CD4-positive, alpha-beta T cell treated with Interleukin-15 for 1 hour (primary cell): Measurements from ENCODE around the gene NDUFS1.
"Not testable (repeated sequence)": the region's sequence is repeated elsewhere in the genome, so short reads cannot be mapped to it uniquely, and the experiment has no call there.

Experiments used
- DNase-seq: peaks from one replicate; pipeline ENCODE4 v3.0.0-alpha.2; 2020

The NDUFS1 gene

GRCh38 chr2:206095536-206096332 lies 63.5 kb downstream of the NDUFS1 start:
- DNase-seq = no peak

DNA sequence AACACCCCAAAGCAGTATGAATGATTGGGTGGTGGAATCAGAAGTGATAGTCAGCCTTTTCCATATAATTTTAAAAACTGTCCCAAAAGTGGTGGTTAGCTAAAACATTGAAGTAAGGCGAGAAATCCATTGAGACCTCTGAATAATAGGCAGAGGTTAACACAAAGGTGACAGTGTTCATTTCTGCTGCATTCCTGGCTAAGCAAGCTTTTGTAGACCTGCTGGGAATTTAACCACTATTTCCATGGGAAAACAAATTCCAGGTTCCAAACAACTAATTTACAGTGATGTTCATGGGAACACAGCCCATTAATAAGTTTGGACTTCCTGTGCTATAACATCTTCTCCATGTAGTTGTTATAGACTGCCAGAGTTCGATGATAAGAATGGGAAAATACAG lies 66.9 kb downstream of the NDUFS1 start:
- no peak for DNase-seq

DNA sequence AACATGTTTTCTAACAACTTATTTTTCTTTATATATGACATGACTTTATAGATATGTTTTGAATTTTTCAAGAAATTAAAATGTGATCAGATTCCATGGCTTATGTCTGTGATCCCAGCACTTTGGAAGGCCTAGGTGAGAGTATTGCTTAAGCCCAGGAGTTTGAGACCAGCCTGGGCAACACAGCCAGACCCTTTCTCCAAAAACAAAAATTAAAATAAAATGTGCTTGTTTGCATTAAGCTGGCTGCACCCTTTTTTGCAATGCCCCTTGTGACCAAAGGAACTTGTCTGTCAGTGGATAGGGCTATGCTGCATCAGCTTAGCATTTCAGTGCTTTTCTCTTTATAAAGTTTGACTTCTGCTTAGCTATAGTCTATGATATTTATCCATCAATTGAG lies 71.0 kb downstream of the NDUFS1 start:
- no peak for DNase-seq

- no peak for DNase-seq
These were observed 72.4 kb downstream of the NDUFS1 start for GRCh38 chr2:206086716-206087350.

DNA sequence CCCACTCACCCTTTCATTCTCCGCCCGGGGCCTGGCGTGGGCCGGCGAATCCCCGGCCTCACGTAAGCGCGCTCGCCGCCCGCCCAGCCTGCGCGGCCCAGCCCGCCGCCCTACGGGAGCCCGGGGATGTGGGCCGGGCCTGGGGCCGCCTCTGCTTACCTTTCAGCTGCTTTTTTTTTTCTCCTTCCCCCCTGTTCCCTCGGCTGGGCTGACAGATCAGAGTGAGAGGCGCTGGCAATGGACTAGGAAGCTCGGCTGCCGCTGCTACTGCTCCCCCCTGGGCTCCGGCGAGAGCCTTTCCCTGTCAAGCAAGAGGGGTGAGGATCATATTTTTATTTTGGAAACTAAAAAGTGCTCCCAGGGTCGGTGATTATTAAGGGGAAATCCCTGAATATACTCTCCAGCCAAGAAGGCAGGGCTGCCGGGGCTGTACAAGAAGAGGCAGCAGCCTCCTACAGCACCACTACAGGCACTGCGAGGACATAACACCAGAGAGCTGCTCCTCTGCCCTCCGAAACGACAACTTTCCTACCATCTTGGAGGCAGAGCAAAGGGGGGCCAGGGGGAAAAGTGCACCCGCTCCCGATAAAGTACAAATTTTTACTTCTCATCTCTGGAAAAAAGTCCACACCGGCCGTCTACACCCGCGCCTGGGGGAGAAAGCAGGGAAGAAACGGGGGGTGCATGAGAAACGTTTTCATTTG lies 73.3 kb downstream of the NDUFS1 start, which contains the start of gene INO80D:
INO80D (minus strand) TSS at position 433 of the 704 bp plus-strand sequence. CDS start 23,158 bp downstream, outside the sequence.
- peak; percentile 87 for DNase-seq

DNA sequence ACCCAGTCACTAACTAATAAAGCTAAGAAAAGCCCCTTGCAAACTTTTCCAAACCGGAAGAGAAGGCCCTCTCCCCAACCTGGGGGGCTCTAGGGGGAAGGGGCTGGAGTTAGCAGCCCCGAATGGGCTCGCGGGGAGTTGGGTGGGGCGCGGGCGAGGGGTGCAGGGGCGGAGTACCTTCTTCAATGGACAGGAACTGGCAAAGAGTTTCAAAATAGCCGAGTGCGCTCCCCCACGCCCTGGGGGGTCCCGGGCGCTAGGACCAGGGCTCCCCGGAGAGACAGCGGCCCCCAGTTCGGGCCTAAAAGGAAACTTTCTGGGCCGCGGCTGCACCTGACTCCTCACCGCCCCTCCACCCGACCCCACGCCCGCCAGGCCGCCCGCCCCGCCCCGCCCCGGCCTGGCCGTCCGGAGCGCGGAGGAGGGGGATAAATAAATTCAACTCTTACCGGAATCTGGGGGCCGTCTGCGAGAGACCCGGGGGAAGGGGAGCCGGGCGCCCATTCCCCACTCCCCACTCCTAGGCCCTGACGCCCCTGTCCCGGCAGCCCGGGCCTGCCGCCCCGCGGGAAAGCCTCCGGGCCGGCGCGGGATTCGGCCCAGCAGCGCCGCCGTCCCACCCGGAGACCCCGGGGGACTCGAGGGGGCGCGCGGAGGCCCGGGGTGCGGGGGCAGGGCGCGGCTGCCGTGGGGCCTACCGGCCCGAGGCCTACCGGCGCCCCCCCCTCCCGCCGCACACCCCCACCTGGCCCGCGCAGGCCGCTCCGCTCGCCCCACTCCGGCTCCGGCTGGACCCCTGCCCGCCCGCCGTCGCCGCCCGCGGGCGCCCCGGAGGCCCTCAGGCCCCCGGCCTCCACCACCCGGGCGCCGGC lies 74.1 kb downstream of the NDUFS1 start:
- peak; percentile 40 for DNase-seq

GRCh38 chr2:206084439-206084869 lies 74.8 kb downstream of the NDUFS1 start:
- DNase-seq = no peak

DNA sequence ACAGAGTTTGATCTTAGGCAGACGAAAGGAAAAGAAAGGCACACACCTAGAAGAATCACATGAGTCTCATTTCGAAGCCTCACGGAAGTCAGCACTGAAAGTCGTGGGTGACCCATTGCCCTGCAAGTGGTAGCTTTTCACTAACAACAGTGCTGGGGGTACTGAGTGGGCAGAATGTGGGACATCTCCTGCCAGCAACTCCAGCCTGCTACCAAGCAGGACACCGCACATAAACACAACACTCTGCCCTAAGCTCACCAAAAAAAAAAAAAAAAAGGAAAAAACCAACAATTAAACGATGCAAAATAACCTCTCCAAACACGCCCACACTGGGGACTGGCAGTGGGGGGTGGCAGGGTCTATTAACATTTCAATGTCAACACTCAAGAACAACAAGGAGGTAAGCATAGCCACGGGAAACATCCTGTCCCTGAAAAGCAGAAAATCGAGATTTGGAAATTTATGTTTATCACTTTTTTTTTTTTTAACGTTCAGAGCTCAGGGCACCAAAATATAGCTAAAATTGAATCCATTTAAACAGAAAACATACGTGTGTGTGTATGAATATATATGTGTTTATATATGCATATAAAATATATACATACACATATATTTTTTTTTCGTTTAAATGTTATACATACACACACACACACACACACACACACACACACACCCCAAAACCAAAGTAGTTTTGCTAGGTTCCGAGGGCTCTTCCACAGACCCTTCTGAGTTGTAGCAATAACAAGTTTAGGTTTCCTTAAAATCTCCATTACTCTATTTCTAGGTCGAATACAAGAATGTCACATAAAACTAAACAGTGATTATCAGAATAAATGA lies 75.4 kb downstream of the NDUFS1 start:
- no peak for DNase-seq

DNA sequence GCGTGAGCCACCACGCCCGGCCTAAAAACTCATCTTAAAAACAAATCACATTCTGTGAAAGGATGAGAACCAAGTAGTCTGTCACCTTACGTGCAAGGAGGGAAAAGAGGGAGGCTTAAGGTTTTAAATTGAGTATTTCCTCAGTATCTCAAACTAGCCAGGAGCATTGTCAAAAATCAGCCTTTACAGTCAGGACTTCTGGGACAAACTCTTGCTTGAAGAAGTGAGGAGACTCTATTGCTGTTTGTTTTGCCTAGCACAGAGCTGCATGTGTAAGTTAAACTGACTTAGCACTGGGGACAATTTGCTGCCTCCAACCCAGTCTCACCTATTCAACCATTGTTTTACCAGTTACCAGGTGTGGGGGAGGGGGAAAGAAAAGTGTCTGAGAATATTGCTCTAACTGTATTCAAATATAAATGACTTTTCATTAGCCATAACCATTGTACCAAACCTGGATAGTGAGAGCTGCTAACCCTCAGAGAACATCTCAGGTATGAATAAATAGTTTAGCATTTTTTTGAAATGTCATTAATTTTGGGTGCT lies 76.9 kb downstream of the NDUFS1 start:
- DNase-seq = no peak

DNA sequence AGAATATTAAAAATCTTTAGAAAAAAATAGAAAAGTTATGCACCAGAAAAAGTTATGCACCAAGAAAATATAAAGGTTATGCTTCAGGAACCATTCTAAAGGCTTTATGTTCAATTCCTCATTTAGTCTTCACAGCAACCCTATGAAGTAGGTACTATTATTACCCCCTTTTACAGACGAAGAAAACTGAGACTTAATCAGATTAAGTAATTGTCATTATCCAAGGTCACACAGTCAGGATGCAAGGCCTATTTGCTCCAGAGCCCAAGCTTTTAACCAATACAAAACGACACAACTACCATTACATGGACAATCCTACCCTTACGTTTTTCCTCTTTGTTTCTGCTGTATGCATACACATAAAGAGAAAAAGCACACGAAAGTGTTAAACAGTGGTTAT lies 78.3 kb downstream of the NDUFS1 start:
- DNase-seq = no peak

- no peak for DNase-seq
These were observed 79.4 kb downstream of the NDUFS1 start for GRCh38 chr2:206079699-206080465.

DNA sequence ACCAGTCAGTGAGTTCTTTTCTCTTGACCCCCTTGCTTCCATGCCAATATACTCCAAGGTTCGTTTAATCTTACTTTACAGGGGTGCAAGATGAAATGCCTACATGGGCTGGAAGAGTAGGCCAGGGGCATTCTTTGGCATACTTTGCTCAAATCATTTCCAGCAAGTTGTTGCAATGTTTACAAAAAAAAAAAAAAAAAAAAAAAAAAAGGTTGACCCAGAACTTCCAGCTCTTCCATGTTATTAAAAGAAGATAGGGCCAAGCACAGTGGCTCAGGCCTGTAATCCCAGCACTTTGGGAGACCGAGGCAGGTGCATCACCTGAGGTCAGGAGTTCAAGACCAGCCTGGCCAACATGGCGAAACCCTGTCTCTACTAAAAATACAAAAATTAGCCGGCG lies 81.4 kb downstream of the NDUFS1 start:
- DNase-seq = not testable (repeated sequence)

DNA sequence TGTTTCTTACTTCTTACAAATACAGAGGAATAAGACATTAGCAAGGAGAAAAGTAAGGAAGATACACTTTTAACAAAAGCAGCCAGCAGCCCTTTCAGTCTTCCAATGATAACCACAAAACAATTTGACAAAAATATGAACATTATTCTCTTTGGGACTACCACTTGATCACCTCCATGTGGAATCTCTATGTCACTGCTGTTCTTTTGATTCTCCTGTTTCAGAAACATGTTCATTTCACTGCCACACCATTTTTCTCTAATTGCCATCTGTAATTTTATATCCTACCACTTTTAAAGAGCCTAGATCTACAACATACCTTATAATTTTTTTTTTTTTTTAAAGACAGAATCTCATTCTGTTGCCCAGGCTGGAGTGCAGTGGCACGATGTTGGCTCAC lies 84.1 kb downstream of the NDUFS1 start:
- DNase-seq = no peak

GRCh38 chr2:206071807-206072206 lies 87.4 kb downstream of the NDUFS1 start:
- no peak for DNase-seq

DNA sequence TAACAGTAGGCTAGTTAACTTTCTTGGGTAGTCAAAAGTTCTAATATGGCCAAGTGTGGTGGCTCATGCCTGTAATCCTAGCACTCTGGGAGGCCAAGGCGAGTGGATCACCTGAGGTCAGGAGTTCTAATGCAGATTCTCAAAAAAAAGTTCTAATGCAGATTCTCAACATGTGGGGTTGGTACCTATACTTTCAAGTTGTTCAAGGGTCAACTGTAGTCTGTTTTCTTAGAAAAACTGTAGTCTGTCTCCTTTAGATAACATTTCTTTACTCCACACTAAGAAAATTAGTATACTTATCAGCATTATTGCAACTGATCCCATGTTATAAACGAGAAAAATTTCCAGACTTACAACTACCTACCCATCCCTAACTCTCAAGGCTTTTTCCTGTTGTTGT lies 89.8 kb downstream of the NDUFS1 start:
- no peak for DNase-seq

DNA sequence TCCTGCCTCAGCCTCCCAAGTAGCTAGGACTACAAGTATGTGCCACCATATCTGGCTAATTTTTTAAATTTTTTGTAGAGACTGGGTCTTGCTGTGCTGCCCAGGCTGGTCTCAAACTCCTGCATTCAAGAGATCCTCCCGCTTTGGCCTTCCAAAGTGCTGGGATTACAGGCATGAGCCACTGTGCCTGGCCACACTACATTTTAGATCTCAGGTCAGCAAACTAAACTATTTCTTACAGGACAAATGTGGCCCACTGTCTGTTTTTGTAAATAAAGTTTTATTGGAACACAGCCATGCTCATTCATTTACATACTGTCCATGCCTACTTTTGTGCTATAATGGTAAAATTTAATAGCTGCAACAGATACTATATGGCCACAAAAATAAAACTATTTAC lies 91.0 kb downstream of the NDUFS1 start:
- DNase-seq = no peak
